Measurements from ENCODE around the gene ZNHIT6. TPM values are rescaled to one million over a fixed set of nuclear protein-coding genes. Genes with fewer than 3 reads are reported as not detected.

Gene ZNHIT6
- total RNA-seq, 1 donor from 2014 or later: 20.0 TPM

DNA sequence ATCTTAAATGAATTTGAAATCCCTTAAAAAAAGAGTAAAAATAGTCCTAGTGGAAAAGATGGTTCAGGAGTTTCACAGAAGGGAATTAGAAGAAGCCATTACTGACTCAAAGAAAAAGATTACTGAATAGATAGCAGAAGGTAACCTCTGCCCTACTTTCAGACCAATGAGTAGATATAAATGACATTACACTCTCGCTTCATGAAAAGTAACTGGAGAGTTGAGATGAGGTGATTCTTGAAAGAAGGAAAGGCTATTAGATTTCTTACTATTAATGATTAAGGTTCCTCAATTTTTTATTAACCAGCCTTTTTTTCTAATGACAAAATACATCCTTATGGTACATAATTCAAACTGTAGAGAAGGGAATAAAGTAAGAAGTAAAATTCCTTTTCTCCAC is 99.4 kb downstream of the ZNHIT6 start:
- no peak overlapping the region for H3K27ac Mint-ChIP-seq
- no peaks in the 10 kb centered on the region for H3K9me3 Mint-ChIP-seq
- H3K36me3 Mint-ChIP-seq: no peaks in the 10 kb centered on the region
- H3K4me3 Mint-ChIP-seq: no peak overlapping the region
- H3K4me1 Mint-ChIP-seq: peaks cover 37% of the 10 kb centered on the region
- DNase-seq (ENCODE audit: low spot score in 2 of 2, unreplicated experiment in 2 of 2): no peak
- TF ChIP-seq, protein P1, sequence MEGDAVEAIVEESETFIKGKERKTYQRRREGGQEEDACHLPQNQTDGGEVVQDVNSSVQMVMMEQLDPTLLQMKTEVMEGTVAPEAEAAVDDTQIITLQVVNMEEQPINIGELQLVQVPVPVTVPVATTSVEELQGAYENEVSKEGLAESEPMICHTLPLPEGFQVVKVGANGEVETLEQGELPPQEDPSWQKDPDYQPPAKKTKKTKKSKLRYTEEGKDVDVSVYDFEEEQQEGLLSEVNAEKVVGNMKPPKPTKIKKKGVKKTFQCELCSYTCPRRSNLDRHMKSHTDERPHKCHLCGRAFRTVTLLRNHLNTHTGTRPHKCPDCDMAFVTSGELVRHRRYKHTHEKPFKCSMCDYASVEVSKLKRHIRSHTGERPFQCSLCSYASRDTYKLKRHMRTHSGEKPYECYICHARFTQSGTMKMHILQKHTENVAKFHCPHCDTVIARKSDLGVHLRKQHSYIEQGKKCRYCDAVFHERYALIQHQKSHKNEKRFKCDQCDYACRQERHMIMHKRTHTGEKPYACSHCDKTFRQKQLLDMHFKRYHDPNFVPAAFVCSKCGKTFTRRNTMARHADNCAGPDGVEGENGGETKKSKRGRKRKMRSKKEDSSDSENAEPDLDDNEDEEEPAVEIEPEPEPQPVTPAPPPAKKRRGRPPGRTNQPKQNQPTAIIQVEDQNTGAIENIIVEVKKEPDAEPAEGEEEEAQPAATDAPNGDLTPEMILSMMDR (IDR thresholded peaks at IDR 0.05; ENCODE audit: unreplicated experiment): no peak
- H3K27me3 Mint-ChIP-seq (ENCODE audit: low read depth): no peaks in the 10 kb centered on the region

DNA sequence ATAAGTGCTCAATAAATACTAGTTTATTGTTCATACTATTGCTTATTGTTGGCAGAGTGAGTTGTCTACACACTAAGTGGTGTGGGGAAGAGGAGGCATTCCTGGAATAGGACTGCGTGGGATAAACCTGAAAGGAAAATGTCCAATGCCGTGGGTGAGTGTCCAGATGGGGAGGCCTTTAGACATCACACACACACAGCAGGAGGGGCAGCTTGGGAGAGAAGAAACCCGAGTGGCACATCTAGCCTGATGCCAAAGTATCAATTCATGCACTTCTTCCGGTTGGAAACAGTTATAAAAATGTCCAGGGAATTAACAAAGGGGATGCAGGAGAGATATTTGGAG is 100.3 kb downstream of the ZNHIT6 start:
- no peaks in the 10 kb centered on the region for H3K27me3 Mint-ChIP-seq (ENCODE audit: low read depth)
- H3K9me3 Mint-ChIP-seq: no peaks in the 10 kb centered on the region
- H3K4me1 Mint-ChIP-seq: peaks cover 30% of the 10 kb centered on the region
- peak overlapping the region; percentile 37 for H3K27ac Mint-ChIP-seq
- DNase-seq (ENCODE audit: low spot score in 2 of 2, unreplicated experiment in 2 of 2): no peak
- no peaks in the 10 kb centered on the region for H3K36me3 Mint-ChIP-seq
- H3K4me3 Mint-ChIP-seq: no peak overlapping the region
- TF ChIP-seq, protein P1 (IDR thresholded peaks at IDR 0.05; ENCODE audit: unreplicated experiment): no peak

DNA sequence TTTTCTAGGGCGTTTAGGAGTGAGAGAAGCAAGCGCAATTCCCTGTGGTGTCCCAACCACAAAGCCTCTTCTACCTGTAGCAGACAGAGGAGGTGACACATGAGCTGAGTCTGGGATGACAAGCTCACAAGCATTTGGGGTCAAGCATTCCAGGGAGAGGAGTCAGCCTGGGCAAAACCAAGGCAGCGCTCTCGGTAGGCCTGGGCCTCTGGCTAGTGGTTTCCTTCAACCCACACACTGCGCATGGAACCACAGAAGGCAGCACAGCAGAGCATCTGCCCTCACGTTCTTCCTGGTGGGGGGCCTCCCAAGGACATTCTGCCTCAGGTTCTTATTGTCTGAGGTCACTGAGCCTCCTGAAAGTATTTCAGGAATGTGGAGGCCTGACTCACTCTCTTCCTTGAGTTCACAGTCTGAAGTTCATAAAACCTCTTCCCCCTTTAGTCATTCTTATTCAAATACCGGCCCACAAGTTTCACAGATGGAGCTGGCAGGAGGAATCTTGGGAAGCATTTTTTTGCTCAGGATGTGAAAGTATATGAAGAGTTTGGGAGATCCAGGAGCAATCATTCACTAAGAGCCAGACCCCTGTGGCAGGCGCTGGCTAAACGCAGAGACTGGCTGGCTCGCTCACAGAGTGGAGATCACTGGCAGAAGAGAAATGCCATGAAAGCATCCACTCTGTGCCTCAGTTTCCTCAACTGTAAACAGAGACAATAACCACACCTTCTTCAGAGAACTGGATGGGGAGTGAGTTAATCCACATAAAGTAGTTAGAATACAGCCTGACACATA is 100.9 kb downstream of the ZNHIT6 start:
- DNase-seq (ENCODE audit: low spot score in 2 of 2, unreplicated experiment in 2 of 2): no peak

DNA sequence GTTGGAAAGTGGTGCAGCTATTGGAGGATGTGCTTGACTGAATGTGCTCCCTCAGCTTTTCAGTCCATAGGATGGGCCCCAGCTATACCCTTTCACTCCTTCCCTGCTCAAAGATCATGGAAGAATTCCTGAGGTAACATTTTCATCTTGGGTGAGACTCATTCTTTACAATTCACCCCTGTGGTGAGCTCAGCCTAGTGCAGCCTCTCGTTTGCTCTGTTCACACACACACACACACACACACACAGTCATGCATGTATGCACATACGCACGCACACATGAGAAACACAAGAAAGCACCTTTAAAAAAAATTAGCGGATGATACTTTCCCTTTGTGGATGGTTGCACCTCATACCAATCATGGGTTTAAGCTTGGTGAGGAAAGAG is 101.8 kb downstream of the ZNHIT6 start:
- Mint-ChIP-seq H3K36me3 (no peaks in the 10 kb centered on the region), H3K9me3 (no peaks in the 10 kb centered on the region), H3K4me1 (peaks cover 16% of the 10 kb centered on the region), H3K27ac (no peak overlapping the region), H3K4me3 (no peak overlapping the region), H3K27me3 (ENCODE audit: low read depth) (no peaks in the 10 kb centered on the region)
- TF ChIP-seq, protein P1 (IDR thresholded peaks at IDR 0.05; ENCODE audit: unreplicated experiment): no peak
- DNase-seq (ENCODE audit: low spot score in 2 of 2, unreplicated experiment in 2 of 2): no peak

More for the DNA sequence above, 100.9 kb downstream of the ZNHIT6 start:
- Mint-ChIP-seq H3K36me3 (no peaks in the 10 kb centered on the region), H3K27ac (peak overlapping the region; percentile 37), H3K9me3 (no peaks in the 10 kb centered on the region), H3K4me1 (peaks cover 25% of the 10 kb centered on the region), H3K27me3 (ENCODE audit: low read depth) (no peaks in the 10 kb centered on the region), H3K4me3 (no peak overlapping the region)
- TF ChIP-seq, protein P1 (IDR thresholded peaks at IDR 0.05; ENCODE audit: unreplicated experiment): no peak

DNA sequence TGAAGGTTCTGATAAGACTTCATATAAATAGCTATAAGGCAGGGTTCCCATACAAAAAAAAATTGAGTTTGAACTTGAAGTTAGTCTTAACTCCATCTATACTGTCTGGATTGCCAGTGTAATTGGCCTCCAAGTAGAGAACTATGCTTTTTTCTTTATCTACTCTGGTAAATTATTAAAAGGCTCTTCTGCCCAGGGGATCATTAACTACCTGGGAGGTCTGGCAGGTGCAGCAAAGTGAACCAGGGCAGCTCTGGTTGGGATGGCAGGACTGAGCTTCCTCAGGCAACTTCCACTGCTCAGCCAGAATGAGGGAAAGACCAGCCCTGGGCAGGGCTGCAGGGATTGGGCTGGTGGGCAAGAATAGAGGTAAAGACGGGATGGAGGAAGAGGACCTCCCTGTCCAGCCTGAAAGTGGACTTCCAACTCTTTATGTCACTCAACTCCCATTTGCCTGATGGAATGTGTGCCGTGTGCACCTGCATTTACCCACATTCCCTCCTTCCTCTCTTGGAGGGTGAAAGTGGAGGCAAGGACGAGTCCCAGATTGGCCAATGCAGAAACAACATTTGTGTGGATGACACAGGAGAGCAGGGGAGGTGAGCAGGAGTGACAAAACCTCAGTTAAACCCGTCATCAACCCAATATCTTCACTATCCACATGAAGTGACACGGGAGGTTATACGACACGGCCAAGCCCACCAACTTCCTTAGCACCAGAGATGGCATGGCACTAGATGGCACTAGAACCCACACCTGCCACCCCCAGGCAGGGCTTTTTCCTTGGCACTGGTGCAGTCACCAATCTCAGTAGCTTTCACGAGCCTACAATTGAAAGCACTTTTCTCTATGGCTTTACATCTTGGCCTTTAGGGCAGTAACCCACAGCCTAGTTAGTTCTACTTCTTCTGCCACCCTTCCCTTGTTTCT is 102.5 kb downstream of the ZNHIT6 start:
- H3K4me1 Mint-ChIP-seq: peaks cover 12% of the 10 kb centered on the region
- H3K27ac Mint-ChIP-seq: no peak overlapping the region
- no peaks in the 10 kb centered on the region for H3K36me3 Mint-ChIP-seq
- H3K4me3 Mint-ChIP-seq: no peak overlapping the region
- TF ChIP-seq, protein P1 (IDR thresholded peaks at IDR 0.05; ENCODE audit: unreplicated experiment): no peak
- no peak for DNase-seq (ENCODE audit: low spot score in 2 of 2, unreplicated experiment in 2 of 2)
- no peaks in the 10 kb centered on the region for H3K27me3 Mint-ChIP-seq (ENCODE audit: low read depth)
- H3K9me3 Mint-ChIP-seq: no peaks in the 10 kb centered on the region

All from mesothelial cell of epicardium (in vitro differentiated cells).